ENCODE data around the gene PTPN23. TPM values are rescaled to one million over a fixed set of nuclear protein-coding genes. Genes with fewer than 3 reads are reported as not detected.

PTPN23 gene
- total and polyA plus RNA-seq, 2 experiments from 2014 or later = 14.3 to 48.8 TPM

GRCh38 chr3:47420511-47421484, 40.0 kb downstream of the PTPN23 start:
- no peak overlapping the region for H2AFZ ChIP-seq

DNA sequence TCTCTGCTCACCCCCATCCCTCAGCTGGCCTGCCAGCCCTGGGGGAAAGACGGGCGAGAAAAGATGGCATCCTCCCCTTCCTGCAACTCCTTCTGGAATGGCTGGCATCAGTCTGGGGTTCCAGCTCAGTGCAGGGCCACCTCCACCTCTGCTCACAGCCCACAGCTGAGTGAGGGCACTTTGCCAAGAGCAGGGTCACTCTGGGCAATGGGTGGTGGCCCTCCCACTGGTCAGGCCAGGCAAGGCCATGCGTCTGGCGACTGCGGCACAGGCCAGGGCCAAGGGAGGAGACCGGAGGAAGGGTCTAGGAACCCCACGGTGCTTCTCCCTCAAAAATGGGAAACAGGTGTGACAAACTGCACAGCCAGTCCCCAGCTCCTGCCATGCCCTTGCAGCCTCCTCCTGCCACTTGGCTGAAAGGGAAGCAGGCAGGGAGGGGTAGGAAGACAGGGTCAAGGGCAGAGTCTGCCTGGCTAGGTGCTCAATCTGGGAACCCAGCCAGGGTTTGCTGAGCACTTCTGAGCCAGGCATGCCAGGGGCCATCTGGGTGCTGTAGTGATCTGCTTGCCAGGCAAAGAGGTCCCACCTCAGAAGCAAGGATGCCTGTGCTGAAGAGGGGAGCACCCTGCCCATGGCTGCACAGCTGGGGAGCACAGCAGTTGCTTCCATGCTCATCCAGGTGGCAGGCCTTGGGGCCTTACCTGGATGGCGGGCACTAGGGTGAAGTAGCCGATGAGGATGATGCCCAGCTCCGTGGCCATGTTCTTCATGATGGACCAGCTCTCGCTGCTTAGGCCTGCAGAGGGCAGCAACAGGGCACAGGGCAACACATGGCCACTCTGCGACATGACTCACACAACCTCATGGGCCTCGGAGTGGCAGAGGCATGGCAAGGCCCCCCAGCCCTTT, 41.2 kb downstream of the PTPN23 start:
- TF ChIP-seq STAT1 (IDR thresholded peaks at IDR 0.05; ENCODE audit: unreplicated experiment) (no peak), ZNF114 (CRISPR knock-in tag; IDR thresholded peaks at IDR 0.05) (no peak), EZH2 (IDR thresholded peaks at IDR 0.05; ENCODE audit: low read depth, unreplicated experiment) (no peak), CREB1 (CRISPR knock-in tag; IDR thresholded peaks at IDR 0.05; ENCODE audit: low read depth) (no peak), NANOG (IDR thresholded peaks at IDR 0.05; ENCODE audit: borderline replicate concordance) (no peak), JUNB (IDR thresholded peaks at IDR 0.05; ENCODE audit: unreplicated experiment) (no peak), ETS1 (IDR thresholded peaks at IDR 0.05) (no peak), CTCF (conservative IDR thresholded peaks at IDR 0.05; ENCODE audit: low read depth in 2 of 2) (peak; percentile 39 to 63; a peak in 3 of 4 replicates), EZH2phosphoT487 (IDR thresholded peaks at IDR 0.05; ENCODE audit: unreplicated experiment) (no peak)
- Mint-ChIP-seq H3K27ac (peak overlapping the region; percentile 96), H3K36me3 (ENCODE audit: low read depth) (peaks cover 47% of the 10 kb centered on the region), H3K4me1 (peaks cover 12% of the 10 kb centered on the region), H3K9me3 (peaks cover 1% of the 10 kb centered on the region; the same call in 2 of the 3 replicates), H3K4me3 (no peak overlapping the region), H3K27me3 (ENCODE audit: insufficient read depth, low read depth, poor library complexity) (peaks cover 18% of the 10 kb centered on the region)
- Histone ChIP-seq H3K4me2 (no peak overlapping the region), H3K4me3 (no peak overlapping the region), H3K27ac (ENCODE audit: low read depth) (peak overlapping the region; percentile 74; the same call in 1 of the 2 replicates), H3K9me2 (ENCODE audit: insufficient read depth) (no peaks in the 10 kb centered on the region), H3K4me1 (ENCODE audit: insufficient read depth) (no peaks in the 10 kb centered on the region), H3K36me3 (ENCODE audit: insufficient read depth) (no peaks in the 10 kb centered on the region; the same call in 1 of the 2 replicates), H3K79me2 (replicated peaks; ENCODE audit: insufficient read depth) (no peaks in the 10 kb centered on the region), H2AFZ (no peak overlapping the region), H3F3A (replicated peaks; ENCODE audit: low read depth) (peaks cover 8% of the 10 kb centered on the region), H3K27me3 (ENCODE audit: insufficient read depth) (no peaks in the 10 kb centered on the region), H4K20me1 (replicated peaks; ENCODE audit: insufficient read depth) (peaks cover 6% of the 10 kb centered on the region; the same call in 1 of the 2 replicates)
- no peak for DNase-seq (ENCODE audit: low spot score)
- ATAC-seq = peak; percentile 14

More at GRCh38 chr3:47420511-47421484, 40.0 kb downstream of the PTPN23 start:
- Histone ChIP-seq H3K9me2 (ENCODE audit: insufficient read depth) (no peaks in the 10 kb centered on the region), H3K27me3 (ENCODE audit: insufficient read depth) (no peaks in the 10 kb centered on the region), H3K79me2 (replicated peaks; ENCODE audit: insufficient read depth) (no peaks in the 10 kb centered on the region), H3F3A (replicated peaks; ENCODE audit: low read depth) (peaks cover 8% of the 10 kb centered on the region), H3K4me3 (no peak overlapping the region), H3K27ac (ENCODE audit: low read depth) (peak overlapping the region; percentile 74; the same call in 1 of the 2 replicates), H3K36me3 (ENCODE audit: insufficient read depth) (no peaks in the 10 kb centered on the region; the same call in 1 of the 2 replicates), H3K4me2 (no peak overlapping the region), H4K20me1 (replicated peaks; ENCODE audit: insufficient read depth) (peaks cover 7% of the 10 kb centered on the region; the same call in 1 of the 2 replicates), H3K4me1 (ENCODE audit: insufficient read depth) (no peaks in the 10 kb centered on the region)
- no peak for TF ChIP-seq ZNF331 (CRISPR knock-in tag; IDR thresholded peaks at IDR 0.05; ENCODE audit: low read depth)
- peak; percentile 88 to 94 for TF ChIP-seq CTCF (conservative IDR thresholded peaks at IDR 0.05; ENCODE audit: low read depth in 2 of 2)
- no peak for TF ChIP-seq JUNB (IDR thresholded peaks at IDR 0.05; ENCODE audit: unreplicated experiment)
- peak; percentile 95 for DNase-seq (ENCODE audit: low spot score)
- H3K36me3 Mint-ChIP-seq (ENCODE audit: low read depth) = peaks cover 52% of the 10 kb centered on the region
- H3K27ac Mint-ChIP-seq = peak overlapping the region; percentile 96
- H3K9me3 Mint-ChIP-seq = peaks cover 9% of the 10 kb centered on the region
- H3K4me1 Mint-ChIP-seq = peaks cover 17% of the 10 kb centered on the region
- H3K4me3 Mint-ChIP-seq = peak overlapping the region; percentile 41; the same call in 1 of the 3 replicates
- H3K27me3 Mint-ChIP-seq (ENCODE audit: insufficient read depth, low read depth, poor library complexity) = peaks cover 27% of the 10 kb centered on the region
- peak; percentile 80 for ATAC-seq

Data from GM23338 (cell line).